Measurements from ENCODE around the gene ATP6AP2. TPM values are rescaled to one million over a fixed set of nuclear protein-coding genes. Genes with fewer than 3 reads are reported as not detected.

The ATP6AP2 gene
- total and polyA plus RNA-seq, 2 of the 4 experiments (the other 2 are of a cell fraction): 76.2 to 175 TPM

- H3K23ac ChIP-seq (ENCODE audit: low read depth, low read length): no peak overlapping the region
- DNase-seq: no peak
- CTCF ChIA-PET: no interaction called here
- no peak overlapping the region for H3K4ac ChIP-seq (ENCODE audit: low read depth, low read length)
- H3K27ac ChIP-seq (ENCODE audit: insufficient read depth, low read length): no peak overlapping the region
- no peak overlapping the region for H3K56ac ChIP-seq (ENCODE audit: extremely low read depth, insufficient read depth, low read length)
- no peak overlapping the region for H3K4me3 ChIP-seq (ENCODE audit: insufficient read depth, low read depth, low read length)
- no peak overlapping the region for H3K18ac ChIP-seq (ENCODE audit: low read depth, low read length)
- no peak overlapping the region for H2AK5ac ChIP-seq (ENCODE audit: low read depth, low read length)
- H4K91ac ChIP-seq (ENCODE audit: insufficient read depth, low read depth, low read length): no peak overlapping the region
- no peaks in the 10 kb centered on the region for H3K9me3 ChIP-seq (ENCODE audit: control insufficient read depth, insufficient read depth, low read length)
- in situ Hi-C loops (cut with MboI; ENCODE audit: low sequenced_read_pairs) (no loop called here), intact Hi-C loops (cut with micrococcal nuclease) (no loop called here), dilution Hi-C loops (cut with HindIII; ENCODE audit: low sequenced_read_pairs, unreplicated experiment) (no loop called here)
- no peak overlapping the region for H4K5ac ChIP-seq (ENCODE audit: low read depth, low read length)
- no peak for ATAC-seq (ENCODE audit: low read depth)
- no peak overlapping the region for H2AK9ac ChIP-seq (replicated peaks; ENCODE audit: low read depth, low read length, poor library complexity)
- BruUV-seq (replicated peaks): no TSS peak
- no peak overlapping the region for H3K9ac ChIP-seq (ENCODE audit: low read depth, low read length)
- H3K79me1 ChIP-seq (ENCODE audit: low read depth in 1 of 2, low read length in 2 of 2): no peaks in the 10 kb centered on the region
- H2BK15ac ChIP-seq (ENCODE audit: low read depth, low read length): no peak overlapping the region
- no peak for TF ChIP-seq CEBPB (IDR thresholded peaks at IDR 0.05; ENCODE audit: low read depth, low read length)
- TF ChIP-seq, protein P1, sequence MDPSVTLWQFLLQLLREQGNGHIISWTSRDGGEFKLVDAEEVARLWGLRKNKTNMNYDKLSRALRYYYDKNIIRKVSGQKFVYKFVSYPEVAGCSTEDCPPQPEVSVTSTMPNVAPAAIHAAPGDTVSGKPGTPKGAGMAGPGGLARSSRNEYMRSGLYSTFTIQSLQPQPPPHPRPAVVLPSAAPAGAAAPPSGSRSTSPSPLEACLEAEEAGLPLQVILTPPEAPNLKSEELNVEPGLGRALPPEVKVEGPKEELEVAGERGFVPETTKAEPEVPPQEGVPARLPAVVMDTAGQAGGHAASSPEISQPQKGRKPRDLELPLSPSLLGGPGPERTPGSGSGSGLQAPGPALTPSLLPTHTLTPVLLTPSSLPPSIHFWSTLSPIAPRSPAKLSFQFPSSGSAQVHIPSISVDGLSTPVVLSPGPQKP (IDR thresholded peaks at IDR 0.05; ENCODE audit: borderline replicate concordance, low read depth, low read length): no peak
- TF ChIP-seq SMC3 (IDR thresholded peaks at IDR 0.05; ENCODE audit: low read depth, low read length): no peak
- TF ChIP-seq FOS (IDR thresholded peaks at IDR 0.05; ENCODE audit: low read depth, low read length): no peak
- no peak for TF ChIP-seq BHLHE40 (IDR thresholded peaks at IDR 0.05; ENCODE audit: low read depth, low read length)
- TF ChIP-seq RFX5 (IDR thresholded peaks at IDR 0.05; ENCODE audit: low read depth, low read length): no peak
- TF ChIP-seq CHD1 (IDR thresholded peaks at IDR 0.05; ENCODE audit: low read depth, low read length): no peak
- no peak for TF ChIP-seq NFE2L2 (IDR thresholded peaks at IDR 0.05; ENCODE audit: low read depth, low read length)
- TF ChIP-seq MXI1 (IDR thresholded peaks at IDR 0.05; ENCODE audit: borderline replicate concordance, low read depth, low read length): no peak
- TF ChIP-seq, protein P2, sequence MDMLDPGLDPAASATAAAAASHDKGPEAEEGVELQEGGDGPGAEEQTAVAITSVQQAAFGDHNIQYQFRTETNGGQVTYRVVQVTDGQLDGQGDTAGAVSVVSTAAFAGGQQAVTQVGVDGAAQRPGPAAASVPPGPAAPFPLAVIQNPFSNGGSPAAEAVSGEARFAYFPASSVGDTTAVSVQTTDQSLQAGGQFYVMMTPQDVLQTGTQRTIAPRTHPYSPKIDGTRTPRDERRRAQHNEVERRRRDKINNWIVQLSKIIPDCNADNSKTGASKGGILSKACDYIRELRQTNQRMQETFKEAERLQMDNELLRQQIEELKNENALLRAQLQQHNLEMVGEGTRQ (IDR thresholded peaks at IDR 0.05; ENCODE audit: low read depth, low read length): no peak
- no peak for TF ChIP-seq CTCF (conservative IDR thresholded peaks at IDR 0.05; ENCODE audit: low read depth, low read length)
- TF ChIP-seq MAFK (IDR thresholded peaks at IDR 0.05; ENCODE audit: low read depth, low read length): no peak
- TF ChIP-seq POLR2A (IDR thresholded peaks at IDR 0.05; ENCODE audit: low read depth, low read length): no peak
- H3K27me3 ChIP-seq (ENCODE audit: control insufficient read depth, insufficient read depth, low read length): peaks cover 21% of the 10 kb centered on the region
- POLR2A ChIA-PET (ENCODE audit: unreplicated experiment): no interaction called here
- H3K9me1 ChIP-seq (ENCODE audit: insufficient read depth, low read length): no peaks in the 10 kb centered on the region
- no peak overlapping the region for H3K4me2 ChIP-seq (ENCODE audit: low read depth, low read length)
- 100% methylated on average over 1 of the region's 5 CpGs; no CpG with 5 or more reads in 1 of the 2 experiments for WGBS, 2 experiments (ENCODE audit: extremely low coverage in 2 of 2, insufficient read length in 1 of 2)
- no peak overlapping the region for H4K8ac ChIP-seq (ENCODE audit: low read depth in 2 of 2, low read length in 2 of 2)
- H2BK20ac ChIP-seq (ENCODE audit: low read depth, low read length): no peak overlapping the region
- no peak overlapping the region for H2BK5ac ChIP-seq (ENCODE audit: low read depth, low read length, poor library complexity, severe bottlenecking)
- H2AFZ ChIP-seq (replicated peaks; ENCODE audit: low read length, poor library complexity): no peak overlapping the region
- H4K20me1 ChIP-seq (ENCODE audit: insufficient read depth, low read length): no peaks in the 10 kb centered on the region
- H2BK120ac ChIP-seq (ENCODE audit: low read depth, low read length): no peak overlapping the region
- no peak overlapping the region for H3K14ac ChIP-seq (replicated peaks; ENCODE audit: low read depth, low read length)
- H3K4me1 ChIP-seq (ENCODE audit: control insufficient read depth, insufficient read depth, low read length): no peaks in the 10 kb centered on the region
- H3K36me3 ChIP-seq (ENCODE audit: control insufficient read depth, insufficient read depth, low read length): no peaks in the 10 kb centered on the region
These were observed 42.4 kb upstream of the ATP6AP2 start for GRCh38 chrX:40538406-40538805.

All from IMR-90 (cell line).